Endothelial cell of umbilical vein (primary cell): ENCODE results near the gene MTARC1. TPM values are rescaled to one million over a fixed set of nuclear protein-coding genes. Genes with fewer than 3 reads are reported as not detected.

Source experiments
- BruUV-seq: library from RNA; stranded (reverse); fragments of 400-500 nt; replicated peaks from 2 replicates; lab custom pipeline; 2021; lab: Mats Ljungman, UMichigan
- CTCF ChIA-PET: fragments of 300-600, 350-600 bp; sonication (Branson Sonifier 250); formaldehyde crosslinking; loops from one replicate; lab custom pipeline; 2021; ENCODE audit warnings: antibody characterized with exemption, inconsistent platforms; lab: Charles Lee
- POLR2A ChIA-PET: fragments of 300-600, 350-600 bp; sonication (Branson Sonifier 250); formaldehyde crosslinking; loops from one replicate; lab custom pipeline; 2021; ENCODE audit warnings: antibody characterized with exemption, inconsistent platforms; lab: Charles Lee
- DNase-seq: peaks from one replicate; pipeline ENCODE4 v3.0.0-alpha.2; 2011; ENCODE audit warnings: low read depth, low spot score
- FAIRE-seq: peaks from 2 replicates; lab custom pipeline; 2011; peaks lifted over from hg19 to GRCh38; lab: Jason Lieb, UNC
- H2AFZ ChIP-seq: 2 replicates; pipeline ENCODE4 v1.6.0; 2012; ENCODE audit warnings: low read depth, low read length, control low read depth, inconsistent platforms
- H3K27ac ChIP-seq: 2 replicates; pipeline ENCODE4 v1.5.1; 2011; ENCODE audit warnings: low read depth, mild to moderate bottlenecking, control low read depth, low read length, moderate library complexity; ENCODE audit not compliant: insufficient read depth
- H3K27me3 ChIP-seq, 2 experiments: 2 replicates each; pipeline versions ENCODE4 v1.6.0 to v1.6.1; 2011; ENCODE audit warnings: low read length in 2 of 2, mixed read lengths in 1 of 2; ENCODE audit not compliant: control insufficient read depth in 2 of 2, insufficient read depth in 2 of 2
- H3K36me3 ChIP-seq, 2 experiments: 2 replicates in 1 of 2; 3 replicates in 1 of 2; pipeline ENCODE4 v1.5.1; 2011; ENCODE audit warnings: low read length in 2 of 2, mild to moderate bottlenecking in 1 of 2, moderate library complexity in 1 of 2; ENCODE audit not compliant: control insufficient read depth in 2 of 2, insufficient read depth in 2 of 2; ENCODE audit errors: extremely low read depth in 1 of 2
- H3K4me1 ChIP-seq: 3 replicates; pipeline ENCODE4 v1.5.1; 2011; ENCODE audit warnings: mild to moderate bottlenecking, low read length; ENCODE audit not compliant: control insufficient read depth, insufficient read depth; ENCODE audit errors: extremely low read depth
- H3K4me2 ChIP-seq: 2 replicates; pipeline ENCODE4 v1.6.1; 2011; ENCODE audit warnings: low read length, control low read depth, mixed read lengths; ENCODE audit not compliant: insufficient read depth
- H3K4me3 ChIP-seq, 3 experiments: fragments of 200-600 bp in 1 of 3; sonication (generic), shearing (Covaris generic) in 1 of 3; replicated peaks in 1 of 3; 2 replicates each; pipeline ENCODE4 v1.5.1; 2011 to 2016; ENCODE audit warnings: control low read depth in 3 of 3, low read length in 3 of 3, mild to moderate bottlenecking in 2 of 3, inconsistent platforms in 1 of 3, low read depth in 1 of 3, moderate library complexity in 1 of 3; ENCODE audit not compliant: insufficient read depth in 1 of 3
- H3K79me2 ChIP-seq: 2 replicates; pipeline ENCODE4 v1.6.0; 2012; ENCODE audit warnings: low read length, inconsistent platforms; ENCODE audit not compliant: control insufficient read depth, insufficient read depth
- H3K9ac ChIP-seq: replicated peaks from 2 replicates; pipeline ENCODE3; 2011; ENCODE audit warnings: low read length, control low read depth; ENCODE audit not compliant: insufficient read depth; ENCODE audit errors: extremely low read depth
- H3K9me1 ChIP-seq: replicated peaks from 3 replicates; pipeline ENCODE4 v1.6.0; 2011; ENCODE audit warnings: mild to moderate bottlenecking, low read length; ENCODE audit not compliant: control insufficient read depth, insufficient read depth; ENCODE audit errors: extremely low read depth
- H3K9me3 ChIP-seq: replicated peaks from 2 replicates; pipeline ENCODE4 v1.5.1; 2012; ENCODE audit warnings: low read length, inconsistent platforms; ENCODE audit not compliant: control insufficient read depth, insufficient read depth
- H4K20me1 ChIP-seq: replicated peaks from 2 replicates; pipeline ENCODE3; 2011; ENCODE audit warnings: mild to moderate bottlenecking, low read length; ENCODE audit not compliant: control insufficient read depth, insufficient read depth; ENCODE audit errors: extremely low read depth
- CTCF ChIP-seq, 2 donors: IDR thresholded peaks; 1 replicate in 1 of 2; 2 replicates in 1 of 2; pipeline ENCODE4 v1.5.1; 2011; ENCODE audit warnings: low read length in 2 of 2, mild to moderate bottlenecking in 2 of 2, moderate library complexity in 2 of 2, control low read depth in 1 of 2, inconsistent platforms in 1 of 2, low read depth in 1 of 2; ENCODE audit not compliant: insufficient read depth in 1 of 2; ENCODE audit errors: extremely low read depth in 1 of 2
- EZH2 ChIP-seq: IDR thresholded peaks from 2 replicates; pipeline ENCODE4 v1.6.1; 2012; ENCODE audit warnings: borderline replicate concordance, low read depth, mild to moderate bottlenecking, moderate library complexity, low read length, inconsistent platforms; ENCODE audit not compliant: severe bottlenecking
- FOS ChIP-seq: IDR thresholded peaks from 2 replicates; pipeline ENCODE4 v1.6.1; 2011; ENCODE audit warnings: mild to moderate bottlenecking, low read length, moderate library complexity, borderline replicate concordance; ENCODE audit not compliant: insufficient read depth
- GATA2 ChIP-seq: IDR thresholded peaks from 2 replicates; pipeline ENCODE4 v1.7.0; 2011; ENCODE audit warnings: low read depth, mild to moderate bottlenecking, moderate library complexity, mixed read lengths, low read length; ENCODE audit not compliant: insufficient read length, insufficient read depth
- JUN ChIP-seq: IDR thresholded peaks from 2 replicates; pipeline ENCODE4 v1.6.1; 2011; ENCODE audit warnings: borderline replicate concordance, low read depth; ENCODE audit not compliant: insufficient read length, insufficient read depth
- MAX ChIP-seq: IDR thresholded peaks from 2 replicates; pipeline ENCODE4 v1.6.1; 2011; ENCODE audit not compliant: insufficient read depth, insufficient read length
- MYC ChIP-seq: IDR thresholded peaks from one replicate; pipeline ENCODE4 v1.6.1; 2011; ENCODE audit warnings: mild to moderate bottlenecking, low read depth, low read length
- POLR2A ChIP-seq: IDR thresholded peaks from 2 replicates; pipeline ENCODE4 v1.6.1; 2012; ENCODE audit warnings: low read depth, mild to moderate bottlenecking, control low read depth, low read length
- dilution Hi-C: fragments of 300-500 bp; cut with MboI; formaldehyde crosslinking; loops from one replicate; pipeline ENCODE4 v1.15.0; 2019; ENCODE audit warnings: low sequenced_read_pairs; ENCODE audit not compliant: extremely low pct_ligation_motif_present
- intact Hi-C: fragments of 100-400 bp; cut with micrococcal nuclease; formaldehyde crosslinking; loops from one replicate; pipeline ENCODE4 v1.10.0; 2022
- polyA plus RNA-seq, 4 experiments: library from polyadenylated mRNA; depleted of rRNA in 3 of 4; stranded (reverse) in 3 of 4; unstranded in 1 of 4; fragments of >200 nt; gene quantifications; 2 replicates each; pipeline versions ENCODE4 v1.2.1 to v1.2.3, GENCODE V29; 2011 to 2012; ENCODE audit warnings: missing spikeins in 1 of 4
- total RNA-seq: library from RNA; stranded (reverse); gene quantifications from 2 replicates; pipeline ENCODE4 v1.2.3, GENCODE V29; 2021

MTARC1 gene
- total and polyA plus RNA-seq, 2 donors (not counting 3 experiments of a cell fraction or from before 2014, with no cell fraction given), result 0.43 to 3.5 TPM

GRCh38 chr1:220809704-220810103 is 23.0 kb downstream of the MTARC1 start:
- H3K27me3 ChIP-seq, result peaks cover 6 to 11% of the 10 kb centered on the region in 2 experiments
- intact Hi-C loops, result loop anchor here (1.0 to 10.0 kb wide), 12 partner anchors 34 to 1646 kb away; partner anchors contain the start of gene DUSP10
- dilution Hi-C loops, result no loop called here
- no peak for FAIRE-seq
- no peak for DNase-seq
- no peaks in the 10 kb centered on the region for H3K9me1 ChIP-seq
- no peaks in the 10 kb centered on the region for H4K20me1 ChIP-seq
- no peaks in the 10 kb centered on the region for H3K9me3 ChIP-seq
- ChIA-PET CTCF (interaction anchor here (0.6 to 3.5 kb wide), 22 partner anchors 19 to 1646 kb away, joined by 3 to 43 read pairs (median 6); partner anchors contain the start of gene HLX), POLR2A (no interaction called here)
- TF ChIP-seq EZH2, result no peak
- TF ChIP-seq POLR2A, result no peak
- TF ChIP-seq JUN, result no peak
- TF ChIP-seq FOS, result no peak
- H3K9ac ChIP-seq, result no peak overlapping the region
- H3K4me3 ChIP-seq, result no peak overlapping the region
- no peak overlapping the region for H2AFZ ChIP-seq
- no peak overlapping the region for H3K4me2 ChIP-seq
- no peaks in the 10 kb centered on the region for H3K79me2 ChIP-seq
- no peaks in the 10 kb centered on the region for H3K36me3 ChIP-seq
- H3K27ac ChIP-seq, result no peak overlapping the region
- H3K4me1 ChIP-seq, result peaks cover 8% of the 10 kb centered on the region
- BruUV-seq, result no TSS peak

- peak; percentile 95 for FAIRE-seq
- TF ChIP-seq MAX (no peak), CTCF (IDR thresholded peaks at IDR 0.05; ENCODE audit: extremely low read depth in 1 of 2, insufficient read depth in 1 of 2, low read depth in 1 of 2, low read length in 2 of 2) (peak; percentile 89 to 95), EZH2 (no peak), GATA2 (no peak), MYC (no peak)
- H3K4me2 ChIP-seq, result no peak overlapping the region
- dilution Hi-C loops, result no loop called here
- no peak overlapping the region for H3K4me3 ChIP-seq
- no peaks in the 10 kb centered on the region for H3K9me1 ChIP-seq
- peak overlapping the region; percentile 78 for H2AFZ ChIP-seq
- H3K9ac ChIP-seq, result no peak overlapping the region
- peaks cover 8% of the 10 kb centered on the region for H3K4me1 ChIP-seq
- ChIA-PET POLR2A (no interaction called here), CTCF (interaction anchor here (0.6 to 3.5 kb wide), 27 partner anchors 9 to 1645 kb away, joined by 3 to 43 read pairs (median 5); partner anchors contain the start of gene HLX)
- peaks cover 6 to 11% of the 10 kb centered on the region in 2 experiments for H3K27me3 ChIP-seq
- H3K79me2 ChIP-seq, result no peaks in the 10 kb centered on the region
- no peaks in the 10 kb centered on the region for H4K20me1 ChIP-seq
- BruUV-seq, result no TSS peak
- peak; percentile 82 for DNase-seq
- intact Hi-C loops, result loop anchor here (1.0 to 10.0 kb wide), 12 partner anchors 33 to 1645 kb away; partner anchors contain the start of gene DUSP10
- H3K27ac ChIP-seq, result no peak overlapping the region
- H3K9me3 ChIP-seq, result no peaks in the 10 kb centered on the region
- H3K36me3 ChIP-seq, result no peaks in the 10 kb centered on the region
These were observed 23.5 kb downstream of the MTARC1 start for GRCh38 chr1:220810179-220810653.
